Cardiac atrium fibroblast (primary cell): ENCODE measurements around the gene CAPSL. TPM values are rescaled to one million over a fixed set of nuclear protein-coding genes. Genes with fewer than 3 reads are reported as not detected.

ENCODE experiments used
- total RNA-seq: library from RNA; depleted of rRNA; stranded (reverse); fragments of >200 nt; gene quantifications from 2 replicates; pipeline ENCODE4 v1.2.3, GENCODE V29; 2015

The CAPSL gene
- not detected in 2 replicates for total RNA-seq

GRCh38 chr5:35938568-35939227, at the start of gene CAPSL:
TSS of gene CAPSL (minus strand) at chr5:35938622. CDS start at chr5:35921120, 17,502 bp downstream.

GRCh38 chr5:35856765-35857351, 81.6 kb downstream of the CAPSL start, which contains the start of gene IL7R:
TSS of gene IL7R (plus strand) at chr5:35856891. CDS start at chr5:35856978, 87 bp downstream.

Other genes starting within 250 kb of the CAPSL start
- 0.72 and 4.2 TPM in 2 replicates for gene IL7R, start 81.7 kb downstream of the CAPSL start, total RNA-seq
- gene UGT3A1, start 52.8 kb upstream of the CAPSL start, total RNA-seq = not detected in 2 replicates
- not detected in 2 replicates for gene UGT3A2, start 128.3 kb upstream of the CAPSL start, total RNA-seq
- 6.1 and 8.6 TPM in 2 replicates for gene LMBRD2, start 213.3 kb upstream of the CAPSL start, total RNA-seq
- 17.8 and 38.1 TPM in 2 replicates for gene SKP2, start 213.5 kb upstream of the CAPSL start, total RNA-seq